ENCODE results near the gene MYORG. TPM values are rescaled to one million over a fixed set of nuclear protein-coding genes. Genes with fewer than 3 reads are reported as not detected.
"Not testable (repeated sequence)": the region's sequence is repeated elsewhere in the genome, so short reads cannot be mapped to it uniquely, and the experiment has no call there.

Gene MYORG
- total and polyA plus RNA-seq, 4 donors: 11.4 to 26.6 (median 19.3) TPM

DNA sequence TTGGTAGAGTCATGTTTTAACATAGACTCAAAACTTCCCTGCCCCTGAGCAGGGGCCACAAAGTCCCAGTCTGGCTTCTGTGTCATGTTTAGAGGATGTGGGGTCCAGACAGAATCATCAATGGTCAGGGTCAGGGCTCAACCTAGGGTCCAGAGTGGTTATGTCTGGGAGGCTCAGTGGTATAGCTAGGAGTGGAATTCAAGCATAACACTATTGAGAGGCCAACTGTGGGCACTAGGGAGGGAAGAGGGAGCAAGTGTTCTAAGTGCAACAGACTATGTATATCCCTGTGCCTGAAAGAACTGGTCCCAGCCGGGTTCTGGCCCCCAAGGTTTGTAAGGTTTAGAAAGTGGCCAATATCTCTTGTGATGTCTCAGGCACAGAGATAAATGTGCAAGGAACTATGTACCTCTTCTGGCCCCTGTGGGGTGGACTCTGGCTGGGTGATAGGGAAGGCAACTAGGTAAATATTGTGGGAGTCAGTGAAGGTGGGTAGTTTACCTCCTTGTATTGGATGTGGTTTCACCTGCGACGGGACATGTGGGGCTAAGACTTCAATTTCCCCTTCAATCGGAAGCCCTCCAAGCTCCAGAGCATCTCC is 14.0 kb downstream of the MYORG start:
- Histone ChIP-seq H3K4me1 (ENCODE audit: control insufficient read depth in 4 of 4, insufficient read depth in 4 of 4, low read length in 3 of 4) (peaks cover 2 to 23% (median 16%) of the 10 kb centered on the region in 4 donors), H3K9ac (ENCODE audit: low read depth in 1 of 2, low read length in 2 of 2) (no peak overlapping the region), H3K4me3 (ENCODE audit: low read depth in 1 of 3, low read length in 3 of 3) (no peak overlapping the region), H3K27me3 (ENCODE audit: control insufficient read depth in 4 of 4, insufficient read depth in 4 of 4, low read length in 3 of 4) (no peaks in the 10 kb centered on the region), H3K36me3 (ENCODE audit: control insufficient read depth in 4 of 4, insufficient read depth in 3 of 4, low read depth in 1 of 4, low read length in 3 of 4) (no peaks in the 10 kb centered on the region), H3K27ac (ENCODE audit: low read depth in 1 of 2, low read length in 2 of 2) (no peak overlapping the region), H3K9me3 (ENCODE audit: control insufficient read depth in 4 of 4, low read length in 3 of 4) (no peaks in the 10 kb centered on the region)
- 90% methylated on average over 4 of the region's 4 CpGs for WGBS
- DNase-seq (ENCODE audit: low spot score): no peak
- TF ChIP-seq RAD21 (IDR thresholded peaks at IDR 0.05) (no peak), SP1 (IDR thresholded peaks at IDR 0.05) (no peak), EGR1 (IDR thresholded peaks at IDR 0.05; ENCODE audit: low read depth in 2 of 2) (no peak), HNF4A (conservative IDR thresholded peaks at IDR 0.05) (no peak), NR2F2 (IDR thresholded peaks at IDR 0.05) (no peak), HNF4G (IDR thresholded peaks at IDR 0.05) (no peak), FOXA1 (IDR thresholded peaks at IDR 0.05) (no peak), GABPA (IDR thresholded peaks at IDR 0.05 in 1 of 2, conservative IDR thresholded peaks at IDR 0.05 in 1 of 2) (no peak), RXRA (IDR thresholded peaks at IDR 0.05) (no peak), JUND (IDR thresholded peaks at IDR 0.05) (no peak)
- TF ChIP-seq, protein P1, sequence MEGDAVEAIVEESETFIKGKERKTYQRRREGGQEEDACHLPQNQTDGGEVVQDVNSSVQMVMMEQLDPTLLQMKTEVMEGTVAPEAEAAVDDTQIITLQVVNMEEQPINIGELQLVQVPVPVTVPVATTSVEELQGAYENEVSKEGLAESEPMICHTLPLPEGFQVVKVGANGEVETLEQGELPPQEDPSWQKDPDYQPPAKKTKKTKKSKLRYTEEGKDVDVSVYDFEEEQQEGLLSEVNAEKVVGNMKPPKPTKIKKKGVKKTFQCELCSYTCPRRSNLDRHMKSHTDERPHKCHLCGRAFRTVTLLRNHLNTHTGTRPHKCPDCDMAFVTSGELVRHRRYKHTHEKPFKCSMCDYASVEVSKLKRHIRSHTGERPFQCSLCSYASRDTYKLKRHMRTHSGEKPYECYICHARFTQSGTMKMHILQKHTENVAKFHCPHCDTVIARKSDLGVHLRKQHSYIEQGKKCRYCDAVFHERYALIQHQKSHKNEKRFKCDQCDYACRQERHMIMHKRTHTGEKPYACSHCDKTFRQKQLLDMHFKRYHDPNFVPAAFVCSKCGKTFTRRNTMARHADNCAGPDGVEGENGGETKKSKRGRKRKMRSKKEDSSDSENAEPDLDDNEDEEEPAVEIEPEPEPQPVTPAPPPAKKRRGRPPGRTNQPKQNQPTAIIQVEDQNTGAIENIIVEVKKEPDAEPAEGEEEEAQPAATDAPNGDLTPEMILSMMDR (IDR thresholded peaks at IDR 0.05; ENCODE audit: low read depth, low read length, missing input control): no peak
- TF ChIP-seq, protein P2, sequence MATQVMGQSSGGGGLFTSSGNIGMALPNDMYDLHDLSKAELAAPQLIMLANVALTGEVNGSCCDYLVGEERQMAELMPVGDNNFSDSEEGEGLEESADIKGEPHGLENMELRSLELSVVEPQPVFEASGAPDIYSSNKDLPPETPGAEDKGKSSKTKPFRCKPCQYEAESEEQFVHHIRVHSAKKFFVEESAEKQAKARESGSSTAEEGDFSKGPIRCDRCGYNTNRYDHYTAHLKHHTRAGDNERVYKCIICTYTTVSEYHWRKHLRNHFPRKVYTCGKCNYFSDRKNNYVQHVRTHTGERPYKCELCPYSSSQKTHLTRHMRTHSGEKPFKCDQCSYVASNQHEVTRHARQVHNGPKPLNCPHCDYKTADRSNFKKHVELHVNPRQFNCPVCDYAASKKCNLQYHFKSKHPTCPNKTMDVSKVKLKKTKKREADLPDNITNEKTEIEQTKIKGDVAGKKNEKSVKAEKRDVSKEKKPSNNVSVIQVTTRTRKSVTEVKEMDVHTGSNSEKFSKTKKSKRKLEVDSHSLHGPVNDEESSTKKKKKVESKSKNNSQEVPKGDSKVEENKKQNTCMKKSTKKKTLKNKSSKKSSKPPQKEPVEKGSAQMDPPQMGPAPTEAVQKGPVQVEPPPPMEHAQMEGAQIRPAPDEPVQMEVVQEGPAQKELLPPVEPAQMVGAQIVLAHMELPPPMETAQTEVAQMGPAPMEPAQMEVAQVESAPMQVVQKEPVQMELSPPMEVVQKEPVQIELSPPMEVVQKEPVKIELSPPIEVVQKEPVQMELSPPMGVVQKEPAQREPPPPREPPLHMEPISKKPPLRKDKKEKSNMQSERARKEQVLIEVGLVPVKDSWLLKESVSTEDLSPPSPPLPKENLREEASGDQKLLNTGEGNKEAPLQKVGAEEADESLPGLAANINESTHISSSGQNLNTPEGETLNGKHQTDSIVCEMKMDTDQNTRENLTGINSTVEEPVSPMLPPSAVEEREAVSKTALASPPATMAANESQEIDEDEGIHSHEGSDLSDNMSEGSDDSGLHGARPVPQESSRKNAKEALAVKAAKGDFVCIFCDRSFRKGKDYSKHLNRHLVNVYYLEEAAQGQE (IDR thresholded peaks at IDR 0.05): no peak
- TF ChIP-seq, protein P3, sequence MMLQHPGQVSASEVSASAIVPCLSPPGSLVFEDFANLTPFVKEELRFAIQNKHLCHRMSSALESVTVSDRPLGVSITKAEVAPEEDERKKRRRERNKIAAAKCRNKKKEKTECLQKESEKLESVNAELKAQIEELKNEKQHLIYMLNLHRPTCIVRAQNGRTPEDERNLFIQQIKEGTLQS (IDR thresholded peaks at IDR 0.05): no peak
- TF ChIP-seq, protein P4, sequence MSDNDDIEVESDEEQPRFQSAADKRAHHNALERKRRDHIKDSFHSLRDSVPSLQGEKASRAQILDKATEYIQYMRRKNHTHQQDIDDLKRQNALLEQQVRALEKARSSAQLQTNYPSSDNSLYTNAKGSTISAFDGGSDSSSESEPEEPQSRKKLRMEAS (IDR thresholded peaks at IDR 0.05): no peak

DNA sequence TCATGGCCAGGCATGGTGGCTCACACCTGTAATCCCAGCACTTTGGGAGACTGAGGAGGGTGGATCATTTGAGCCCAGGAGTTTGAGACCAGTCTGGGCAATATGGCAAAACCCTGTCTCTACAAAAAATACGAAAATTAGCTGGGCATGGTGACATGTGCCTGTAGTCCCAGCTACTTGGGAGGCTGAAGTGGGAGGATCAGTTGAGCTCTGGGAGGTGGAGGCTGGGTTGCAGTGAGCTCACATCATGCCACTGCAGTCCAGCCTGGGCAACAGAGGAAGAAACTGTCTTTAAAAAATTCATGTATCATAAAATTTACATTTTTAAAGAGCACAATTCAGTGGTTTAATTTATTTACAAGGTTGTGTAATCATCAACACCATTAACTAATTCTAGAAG is 23.7 kb downstream of the MYORG start:
- WGBS: 83% methylated on average over 1 of the region's 1 CpG
- not testable (repeated sequence) for H3K36me3 ChIP-seq (ENCODE audit: control insufficient read depth in 4 of 4, insufficient read depth in 3 of 4, low read depth in 1 of 4, low read length in 3 of 4); H3K4me3 ChIP-seq (ENCODE audit: low read depth in 1 of 3, low read length in 3 of 3); DNase-seq (ENCODE audit: low spot score); H3K27me3 ChIP-seq (ENCODE audit: control insufficient read depth in 4 of 4, insufficient read depth in 4 of 4, low read length in 3 of 4); H3K9me3 ChIP-seq (ENCODE audit: control insufficient read depth in 4 of 4, low read length in 3 of 4)
- H3K4me1 ChIP-seq (ENCODE audit: control insufficient read depth in 4 of 4, insufficient read depth in 4 of 4, low read length in 3 of 4): peaks cover 2 to 19% (median 13%) of the 10 kb centered on the region in 4 donors
- H3K27ac ChIP-seq (ENCODE audit: low read depth in 1 of 2, low read length in 2 of 2): peak overlapping the region; percentile 63 to 81
- peak overlapping the region in 1 of 2 donors; percentile 75 for H3K9ac ChIP-seq (ENCODE audit: low read depth in 1 of 2, low read length in 2 of 2)

Data from liver (tissue), 9 donors.